Measurements from ENCODE around the gene ZNF518A. TPM values are rescaled to one million over a fixed set of nuclear protein-coding genes. Genes with fewer than 3 reads are reported as not detected.

ZNF518A gene
- total and polyA plus RNA-seq, 2 of the 13 experiments (the other 11 are each of a cell fraction or from before 2014, with no cell fraction given): 21.7 to 37.1 TPM

DNA sequence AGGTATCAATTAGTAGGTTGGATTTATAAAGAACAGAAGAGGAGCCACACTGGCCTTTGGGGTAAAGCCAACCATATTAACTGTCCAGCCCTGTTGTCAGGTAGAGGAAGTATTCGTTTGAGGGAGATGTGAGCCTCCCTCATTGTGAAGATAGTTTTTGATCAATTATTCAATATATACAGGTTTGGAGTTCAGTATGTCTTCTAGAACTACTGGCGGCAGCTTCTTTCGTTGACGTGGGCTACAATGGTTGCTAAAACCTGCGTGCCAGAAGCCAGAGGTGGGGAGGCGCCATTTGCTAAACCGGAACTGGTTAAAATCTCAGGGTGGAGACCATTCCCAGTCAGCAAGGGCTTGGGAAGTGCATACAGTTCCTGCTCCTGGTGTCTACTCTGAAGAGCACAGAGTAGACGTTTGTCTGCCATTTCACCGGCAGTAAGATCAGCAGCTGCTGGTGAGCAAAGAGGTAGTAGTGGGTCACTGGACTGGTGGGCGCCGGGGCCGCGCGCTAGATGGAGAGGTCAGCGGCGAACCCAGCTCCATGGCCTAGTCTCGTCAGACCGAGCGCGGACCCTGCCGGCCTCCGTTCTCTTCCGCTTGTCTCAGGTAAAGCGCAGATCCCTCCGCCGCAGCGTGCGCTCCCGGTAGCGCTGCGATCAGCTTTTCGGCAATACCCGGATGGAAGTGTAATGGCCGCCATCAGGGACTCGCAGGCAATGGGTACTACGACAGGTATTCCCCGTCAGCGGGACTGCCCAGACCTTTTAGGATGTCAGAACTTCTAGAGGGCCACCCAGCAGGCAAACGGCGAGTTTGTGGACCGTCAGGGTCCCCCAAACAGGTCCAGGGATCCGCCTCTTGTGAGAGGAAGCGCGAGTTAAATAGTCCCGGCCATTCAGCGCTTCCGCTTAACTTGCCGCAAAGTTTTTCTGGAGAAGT is at the start of gene ZNF518A (continued):
- peak; percentile 93 for TF ChIP-seq POLR2G (IDR thresholded peaks at IDR 0.05; ENCODE audit: low read depth, low read length)
- peak; percentile 55; the same call in 1 of the 2 replicates for TF ChIP-seq ZBTB2 (CRISPR knock-in tag; IDR thresholded peaks at IDR 0.05; ENCODE audit: low read depth)
- TF ChIP-seq ZNF317 (CRISPR knock-in tag; IDR thresholded peaks at IDR 0.05): peak; percentile 61
- peak; percentile 90 for TF ChIP-seq ZHX2 (IDR thresholded peaks at IDR 0.05; ENCODE audit: low read depth)
- TF ChIP-seq ZHX2 (CRISPR knock-in tag; IDR thresholded peaks at IDR 0.05; ENCODE audit: borderline replicate concordance): no peak; the same call in 1 of the 2 replicates
- TF ChIP-seq E2F5 (CRISPR knock-in tag; conservative IDR thresholded peaks at IDR 0.05): peak; percentile 45; the same call in 1 of the 2 replicates
- peak; percentile 89 for TF ChIP-seq ELF4 (CRISPR knock-in tag; IDR thresholded peaks at IDR 0.05; ENCODE audit: borderline replicate concordance)
- no peak for TF ChIP-seq ZNF713 (CRISPR knock-in tag; IDR thresholded peaks at IDR 0.05)
- TF ChIP-seq RNF219 (CRISPR knock-in tag; IDR thresholded peaks at IDR 0.05): peak; percentile 95
- TF ChIP-seq ZNF891 (CRISPR knock-in tag; IDR thresholded peaks at IDR 0.05): peak; percentile 83; the same call in 1 of the 2 replicates
- TF ChIP-seq ZBTB38 (CRISPR knock-in tag; IDR thresholded peaks at IDR 0.05): peak; percentile 94
- no peak for TF ChIP-seq PAF1 (CRISPR knock-in tag; IDR thresholded peaks at IDR 0.05)
- peak; percentile 79 for TF ChIP-seq ZNF563 (CRISPR knock-in tag; IDR thresholded peaks at IDR 0.05)
- TF ChIP-seq ZNF234 (CRISPR knock-in tag; conservative IDR thresholded peaks at IDR 0.05): peak; percentile 45; the same call in 1 of the 2 replicates
- TF ChIP-seq ZNF224 (CRISPR knock-in tag; IDR thresholded peaks at IDR 0.05): 0 out of 2 replicates have a peak, but pooled peaks have one; percentile 26
- no peak for TF ChIP-seq ZNF282 (IDR thresholded peaks at IDR 0.05; ENCODE audit: partially characterized antibody)
- TF ChIP-seq ZNF737 (CRISPR knock-in tag; IDR thresholded peaks at IDR 0.05; ENCODE audit: borderline replicate concordance): 0 out of 2 replicates have a peak, but pooled peaks have one; percentile 75
- peak; percentile 95 for TF ChIP-seq SPEN (CRISPR knock-in tag; IDR thresholded peaks at IDR 0.05; ENCODE audit: low read depth)
